Activated CD4-positive, CD25-positive, alpha-beta regulatory T cell treated with anti-CD3 and anti-CD28 coated beads, Interleukin-2, amount 50 U/mL, for 24 hours (primary cell): ENCODE results near the gene DENND1A.
"Not testable (repeated sequence)": the region's sequence is repeated elsewhere in the genome, so short reads cannot be mapped to it uniquely, and the experiment has no call there.

Source experiments
- ATAC-seq, 2 donors: fragments of 150-1000 bp; cut with Tn5 transposase; one replicate each; pipeline ENCODE4 v1.10.0; 2021; ENCODE audit warnings: mild to moderate bottlenecking in 1 of 2, moderate library complexity in 1 of 2

The DENND1A gene

GRCh38 chr9:123946101-123946821 lies 16.3 kb upstream of the DENND1A start:
- ATAC-seq, result no peak

DNA sequence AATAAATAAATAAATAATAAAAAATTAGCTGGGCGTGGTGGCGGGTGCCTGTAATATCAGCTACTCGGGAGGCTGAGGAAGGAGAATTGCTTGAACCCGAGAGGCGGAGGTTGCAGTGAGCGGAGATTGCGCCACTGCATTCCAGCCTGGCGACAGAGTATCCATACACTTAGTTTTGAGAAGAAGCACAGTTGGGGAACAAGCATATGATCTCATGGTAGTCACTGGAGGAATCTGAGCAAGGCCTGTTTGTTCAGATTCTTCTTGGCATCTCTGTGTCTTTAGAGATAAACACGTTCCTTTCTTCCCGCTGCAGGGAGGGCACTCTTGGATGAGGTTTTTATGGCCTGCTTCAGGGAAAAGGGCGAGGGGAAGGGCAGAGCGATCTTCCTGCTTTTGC lies 15.6 kb upstream of the DENND1A start:
- no peak for ATAC-seq

DNA sequence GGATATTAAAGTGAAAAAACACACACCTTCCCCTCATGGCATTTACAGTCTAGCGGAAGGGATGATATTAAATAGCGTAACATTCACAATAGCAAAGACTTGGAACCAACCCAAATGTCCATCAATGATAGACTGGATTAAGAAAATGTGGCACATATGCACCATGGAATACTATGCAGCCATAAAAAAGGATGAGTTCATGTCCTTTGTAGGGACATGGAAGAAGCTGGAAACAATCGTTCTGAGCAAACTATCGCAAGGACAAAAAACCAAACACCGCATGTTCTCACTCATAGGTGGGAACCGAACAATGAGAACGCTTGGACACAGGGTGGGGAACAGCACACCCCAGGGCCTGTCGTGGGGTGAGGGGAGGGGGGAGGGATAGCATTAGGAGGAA lies 14.5 kb upstream of the DENND1A start:
- not testable (repeated sequence) for ATAC-seq

DNA sequence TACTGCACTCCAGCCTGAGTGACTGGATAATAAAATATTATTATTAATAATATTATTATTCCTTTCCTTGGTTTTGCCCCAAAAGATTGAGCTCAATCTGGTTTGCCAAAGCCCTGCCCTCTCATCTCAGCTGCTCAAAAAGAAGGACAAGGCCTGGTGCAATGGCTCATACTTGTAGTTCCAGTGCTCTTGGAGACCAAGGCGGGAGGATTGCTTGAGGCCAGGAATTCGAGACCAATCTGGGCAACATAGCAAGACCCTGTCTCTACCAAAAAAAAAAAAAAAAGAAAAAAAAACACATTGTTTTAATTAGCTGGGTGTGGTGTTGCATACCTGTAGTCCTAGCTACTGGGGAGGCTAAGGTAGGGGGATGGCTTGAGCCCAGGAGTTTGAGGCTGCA lies 13.7 kb upstream of the DENND1A start:
- no peak for ATAC-seq

DNA sequence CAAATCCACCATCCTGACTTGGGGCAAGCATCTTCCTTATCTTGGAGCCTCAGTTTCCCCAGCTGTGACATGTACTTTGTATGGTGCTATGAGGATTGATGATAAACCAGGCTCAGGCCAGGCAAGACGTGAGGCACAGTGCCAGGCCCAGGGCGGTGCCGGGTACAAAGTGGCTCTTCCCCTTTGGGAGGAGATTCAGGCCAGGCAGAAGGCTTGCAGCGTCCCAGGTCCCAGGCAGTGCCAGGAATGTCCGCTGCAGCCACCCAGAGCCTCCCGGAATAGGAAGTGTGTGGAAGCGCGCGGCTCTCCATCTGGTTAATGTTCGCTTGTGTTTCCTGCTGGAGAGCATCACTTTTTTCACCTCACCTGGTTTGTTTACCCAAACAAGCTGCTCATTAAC lies 12.6 kb upstream of the DENND1A start:
- no peak for ATAC-seq

- no peak for ATAC-seq
Observed at GRCh38 chr9:123941524-123942070, 11.7 kb upstream of the DENND1A start.

- ATAC-seq, result no peak
Observed at GRCh38 chr9:123940721-123941523, 11.0 kb upstream of the DENND1A start.

DNA sequence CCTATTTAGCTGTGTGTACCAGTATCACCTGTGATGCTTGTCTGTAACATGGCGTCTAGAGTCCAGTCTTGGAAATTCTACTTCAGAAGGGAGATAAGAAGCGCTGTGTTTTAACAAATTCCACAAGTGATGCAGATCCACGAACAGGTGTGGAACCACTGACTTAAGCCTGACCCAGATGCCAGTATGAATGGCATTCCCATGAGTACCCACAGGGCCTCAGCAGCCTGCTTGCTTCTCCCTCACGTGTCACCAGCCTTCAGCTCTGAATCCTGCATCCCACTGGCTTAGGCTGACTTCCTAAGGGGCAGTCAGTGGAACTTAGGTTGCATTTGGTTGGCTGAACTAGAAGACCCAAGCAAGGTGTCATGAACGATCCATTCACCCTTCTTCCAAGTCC lies 8.5 kb upstream of the DENND1A start:
- ATAC-seq, result no peak

DNA sequence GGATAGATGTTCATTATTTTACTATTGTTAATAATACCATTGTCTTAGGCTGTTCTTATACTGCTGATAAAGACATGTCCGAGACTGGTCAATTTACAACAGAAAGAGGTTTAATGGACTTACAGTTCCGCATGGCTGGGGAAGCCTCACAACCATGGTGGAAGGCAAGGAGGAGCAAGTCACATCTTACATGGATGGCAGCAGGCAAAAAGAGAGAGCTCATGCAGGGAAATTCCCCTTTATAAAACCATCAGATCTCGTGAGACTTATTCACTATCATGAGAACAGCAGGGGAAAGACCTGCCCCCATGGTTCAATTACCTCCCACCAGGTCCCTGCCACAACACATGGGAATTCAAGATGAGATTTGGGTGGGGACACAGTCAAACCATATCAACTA lies 6.6 kb upstream of the DENND1A start:
- not testable (repeated sequence) for ATAC-seq

- ATAC-seq, result no peak
Observed at GRCh38 chr9:123933440-123934212, 3.7 kb upstream of the DENND1A start.

GRCh38 chr9:123929177-123929869 lies 603 bp downstream of the DENND1A start:
- no peak for ATAC-seq

DNA sequence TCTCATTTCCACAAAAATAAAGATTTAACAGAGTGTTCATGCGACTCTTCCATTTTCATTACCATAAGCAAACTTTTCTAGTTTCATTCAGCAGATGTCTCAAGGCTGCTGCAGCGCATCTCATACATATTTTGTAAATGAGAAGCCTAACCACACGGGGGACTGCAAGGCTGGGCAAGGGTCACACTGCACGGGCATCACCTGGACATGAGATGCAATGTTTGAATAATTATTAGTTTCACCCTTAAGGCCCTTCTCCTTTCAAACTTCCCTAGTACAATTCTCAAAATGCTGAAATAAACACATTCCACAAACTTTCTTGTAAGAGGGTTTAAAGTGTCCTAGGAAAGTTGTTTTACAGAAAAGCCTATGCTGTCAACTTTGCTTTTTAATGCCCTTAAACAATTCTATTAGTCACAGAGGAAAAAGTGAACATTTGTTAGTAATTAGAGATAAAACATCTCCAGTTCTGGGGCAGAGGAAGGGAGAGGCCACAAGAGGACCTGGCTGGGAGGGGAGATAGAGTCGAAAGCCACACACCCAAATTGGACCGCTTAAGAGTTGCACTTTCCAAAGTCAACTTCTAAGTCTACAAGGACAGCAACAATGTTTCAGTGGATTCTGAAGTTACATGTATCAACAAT lies 1.3 kb downstream of the DENND1A start:
- no peak for ATAC-seq

- no peak for ATAC-seq
Observed at GRCh38 chr9:123927625-123928532, 2.0 kb downstream of the DENND1A start.

DNA sequence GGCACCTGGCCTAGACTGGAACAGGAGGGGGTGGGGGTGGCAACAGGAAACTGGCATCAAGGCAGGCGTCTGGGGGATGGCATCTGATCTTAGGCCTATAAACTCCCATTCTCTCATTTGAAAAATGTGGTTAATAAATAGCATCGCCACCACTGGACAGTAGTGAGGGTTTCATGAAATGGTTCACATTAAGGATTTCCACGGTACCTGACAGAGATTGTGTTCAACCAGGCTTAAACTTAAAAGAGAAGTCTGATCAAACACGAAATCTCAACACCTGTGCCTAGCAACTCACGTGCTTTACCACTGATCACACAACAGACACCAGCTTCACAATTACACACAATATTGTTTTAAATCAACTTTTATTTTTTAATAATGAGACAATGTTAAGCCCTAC lies 3.0 kb downstream of the DENND1A start:
- no peak for ATAC-seq

- no peak for ATAC-seq
Observed at GRCh38 chr9:123925819-123926218, 4.1 kb downstream of the DENND1A start.

DNA sequence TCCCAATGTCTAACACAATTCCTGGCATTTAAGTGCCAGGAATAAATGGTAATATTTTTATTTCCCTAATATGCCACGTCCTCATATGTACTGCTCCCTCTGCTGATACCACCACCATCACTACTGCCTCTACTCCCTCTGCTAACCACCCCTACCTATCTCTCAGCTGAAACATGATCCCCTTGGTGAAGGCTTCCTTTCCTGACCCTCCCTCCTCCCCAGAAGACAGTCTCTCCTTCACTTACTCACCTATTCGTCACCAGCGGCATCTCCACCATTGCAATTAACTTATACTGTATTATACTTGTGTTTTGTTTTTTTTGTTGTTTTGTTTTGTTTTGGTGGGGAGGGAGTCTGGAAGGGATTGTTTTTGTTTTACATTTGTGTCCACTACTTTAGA lies 4.8 kb downstream of the DENND1A start:
- ATAC-seq, result no peak

DNA sequence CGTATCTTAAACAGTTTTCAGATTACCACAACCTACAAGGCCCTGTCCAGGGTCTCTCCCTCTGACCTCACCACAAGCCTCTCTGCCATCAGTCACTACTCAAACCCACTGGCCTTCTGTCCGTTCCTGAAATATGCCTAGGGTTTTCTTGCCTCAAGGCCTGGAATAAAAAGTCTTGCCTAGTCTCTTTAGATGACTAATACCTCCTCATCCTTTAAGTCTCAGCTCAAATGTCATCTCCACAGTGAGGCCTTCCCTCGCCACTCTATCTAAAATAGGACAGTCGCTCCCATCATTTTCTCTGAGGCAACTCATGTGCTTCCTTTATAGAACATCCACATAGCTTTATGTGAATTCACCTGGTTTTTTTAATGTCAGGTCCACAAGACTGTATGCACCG lies 5.2 kb downstream of the DENND1A start:
- ATAC-seq, result no peak

DNA sequence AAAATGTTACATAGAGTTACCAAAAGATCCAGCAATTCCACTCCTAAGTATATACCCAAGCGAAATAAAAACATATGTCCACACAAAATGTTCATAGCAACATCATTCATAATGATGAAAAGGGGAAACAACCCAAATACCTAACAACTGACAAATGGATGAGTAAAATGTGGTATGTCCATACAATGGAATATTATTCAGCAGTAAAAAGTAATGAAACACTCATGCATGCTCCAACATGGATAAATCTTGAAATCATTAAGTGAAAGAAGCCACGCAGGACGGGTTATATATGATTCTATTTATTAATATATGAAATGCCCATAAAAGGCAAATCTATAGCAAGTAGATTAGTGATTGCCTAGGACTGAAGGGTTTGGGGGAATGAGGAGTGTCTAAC lies 6.0 kb downstream of the DENND1A start:
- no peak for ATAC-seq

DNA sequence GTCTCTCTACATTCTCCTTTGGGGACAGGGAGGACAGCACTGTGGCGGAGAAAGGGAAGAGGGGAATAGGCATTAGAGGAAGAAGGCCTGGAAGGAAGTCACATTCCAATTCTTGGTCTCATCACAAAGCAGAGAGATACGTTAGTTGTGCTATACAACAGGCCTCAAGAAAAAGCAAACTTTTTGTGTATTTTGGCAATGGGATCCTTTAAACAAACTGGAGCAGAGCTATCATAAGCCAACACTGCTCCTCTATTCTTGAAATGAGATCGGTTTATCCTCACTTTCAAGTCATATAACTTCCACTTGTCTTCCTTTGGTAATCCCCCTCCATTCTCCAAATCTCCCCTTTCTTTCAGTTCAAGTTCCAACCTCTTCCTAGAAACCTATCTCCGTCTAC lies 6.5 kb downstream of the DENND1A start:
- ATAC-seq, result no peak

- ATAC-seq, result no peak
Observed at GRCh38 chr9:123922911-123923310, 7.0 kb downstream of the DENND1A start.

DNA sequence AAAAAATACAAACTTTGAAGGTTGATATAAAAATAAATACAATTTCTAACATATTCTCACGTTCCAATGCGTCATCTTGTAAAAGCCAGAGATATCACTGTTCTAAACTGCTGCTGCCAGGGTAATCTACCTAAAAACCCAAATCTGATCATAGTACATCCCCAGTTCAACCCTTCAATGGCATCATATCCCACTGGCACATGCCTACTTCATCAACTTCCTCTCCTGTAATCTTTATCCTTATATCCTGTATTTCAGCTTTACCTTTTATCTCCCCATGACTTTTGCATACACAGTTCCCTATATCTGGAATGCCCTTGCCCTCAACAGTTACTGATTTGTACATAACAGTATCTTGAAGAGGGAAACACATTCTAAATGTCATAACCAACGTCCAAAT lies 7.5 kb downstream of the DENND1A start:
- no peak for ATAC-seq
